ENCODE measurements around the gene KBTBD12. TPM values are rescaled to one million over a fixed set of nuclear protein-coding genes. Genes with fewer than 3 reads are reported as not detected.

The KBTBD12 gene
- total and polyA plus RNA-seq, 4 donors, result 0.02 to 0.89 (median 0.08) TPM; not detected in 1

DNA sequence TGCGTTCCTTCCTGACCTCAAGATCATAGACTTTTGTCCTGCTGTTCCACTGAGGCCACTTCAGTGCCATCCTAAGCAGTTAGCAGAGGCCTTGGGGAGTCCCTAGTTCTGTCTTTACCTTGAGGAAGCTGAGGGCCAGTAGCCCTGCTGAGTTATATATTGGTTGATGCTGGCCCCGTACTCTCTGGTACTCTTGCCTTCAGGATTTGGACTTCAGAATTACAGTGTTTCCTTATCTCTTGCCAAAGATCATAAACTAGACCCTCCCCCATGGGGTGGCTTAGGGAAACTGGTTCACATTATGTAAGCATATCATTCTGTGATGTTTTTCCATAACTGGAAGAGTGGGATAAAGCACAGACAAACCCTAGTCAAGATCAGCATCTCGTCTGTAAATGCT lies 33.2 kb downstream of the KBTBD12 start:
- Histone ChIP-seq H3K27ac (ENCODE audit: low read depth in 1 of 2, low read length in 2 of 2) (no peak overlapping the region), H3K27me3 (ENCODE audit: control insufficient read depth in 4 of 4, insufficient read depth in 4 of 4, low read length in 3 of 4) (no peaks in the 10 kb centered on the region), H3K36me3 (ENCODE audit: control insufficient read depth in 4 of 4, insufficient read depth in 3 of 4, low read depth in 1 of 4, low read length in 3 of 4) (no peaks in the 10 kb centered on the region), H3K4me1 (ENCODE audit: control insufficient read depth in 4 of 4, insufficient read depth in 4 of 4, low read length in 3 of 4) (no peaks in the 10 kb centered on the region), H3K9ac (ENCODE audit: low read depth in 1 of 2, low read length in 2 of 2) (no peak overlapping the region), H3K9me3 (ENCODE audit: control insufficient read depth in 4 of 4, low read length in 3 of 4) (no peaks in the 10 kb centered on the region), H3K4me3 (ENCODE audit: low read depth in 1 of 3, low read length in 3 of 3) (no peak overlapping the region)
- TF ChIP-seq HNF4A (conservative IDR thresholded peaks at IDR 0.05) (no peak), YY1 (IDR thresholded peaks at IDR 0.05) (no peak), RAD21 (IDR thresholded peaks at IDR 0.05) (no peak), JUND (IDR thresholded peaks at IDR 0.05) (no peak), EGR1 (IDR thresholded peaks at IDR 0.05; ENCODE audit: low read depth in 2 of 2) (no peak), GABPA (IDR thresholded peaks at IDR 0.05 in 1 of 2, conservative IDR thresholded peaks at IDR 0.05 in 1 of 2) (no peak), ZBTB33 (IDR thresholded peaks at IDR 0.05) (no peak), REST (IDR thresholded peaks at IDR 0.05) (no peak), FOXA2 (IDR thresholded peaks at IDR 0.05) (no peak), ATF3 (IDR thresholded peaks at IDR 0.05) (no peak), FOXA1 (IDR thresholded peaks at IDR 0.05) (no peak), NR2F2 (IDR thresholded peaks at IDR 0.05) (no peak), SP1 (IDR thresholded peaks at IDR 0.05) (no peak)
- TF ChIP-seq, protein P1, sequence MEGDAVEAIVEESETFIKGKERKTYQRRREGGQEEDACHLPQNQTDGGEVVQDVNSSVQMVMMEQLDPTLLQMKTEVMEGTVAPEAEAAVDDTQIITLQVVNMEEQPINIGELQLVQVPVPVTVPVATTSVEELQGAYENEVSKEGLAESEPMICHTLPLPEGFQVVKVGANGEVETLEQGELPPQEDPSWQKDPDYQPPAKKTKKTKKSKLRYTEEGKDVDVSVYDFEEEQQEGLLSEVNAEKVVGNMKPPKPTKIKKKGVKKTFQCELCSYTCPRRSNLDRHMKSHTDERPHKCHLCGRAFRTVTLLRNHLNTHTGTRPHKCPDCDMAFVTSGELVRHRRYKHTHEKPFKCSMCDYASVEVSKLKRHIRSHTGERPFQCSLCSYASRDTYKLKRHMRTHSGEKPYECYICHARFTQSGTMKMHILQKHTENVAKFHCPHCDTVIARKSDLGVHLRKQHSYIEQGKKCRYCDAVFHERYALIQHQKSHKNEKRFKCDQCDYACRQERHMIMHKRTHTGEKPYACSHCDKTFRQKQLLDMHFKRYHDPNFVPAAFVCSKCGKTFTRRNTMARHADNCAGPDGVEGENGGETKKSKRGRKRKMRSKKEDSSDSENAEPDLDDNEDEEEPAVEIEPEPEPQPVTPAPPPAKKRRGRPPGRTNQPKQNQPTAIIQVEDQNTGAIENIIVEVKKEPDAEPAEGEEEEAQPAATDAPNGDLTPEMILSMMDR (IDR thresholded peaks at IDR 0.05; ENCODE audit: low read depth, low read length, missing input control), result no peak
- TF ChIP-seq, protein P2, sequence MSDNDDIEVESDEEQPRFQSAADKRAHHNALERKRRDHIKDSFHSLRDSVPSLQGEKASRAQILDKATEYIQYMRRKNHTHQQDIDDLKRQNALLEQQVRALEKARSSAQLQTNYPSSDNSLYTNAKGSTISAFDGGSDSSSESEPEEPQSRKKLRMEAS (IDR thresholded peaks at IDR 0.05), result no peak
- DNase-seq (ENCODE audit: low spot score), result no peak
- 79% methylated on average over 3 of the region's 3 CpGs for WGBS

DNA sequence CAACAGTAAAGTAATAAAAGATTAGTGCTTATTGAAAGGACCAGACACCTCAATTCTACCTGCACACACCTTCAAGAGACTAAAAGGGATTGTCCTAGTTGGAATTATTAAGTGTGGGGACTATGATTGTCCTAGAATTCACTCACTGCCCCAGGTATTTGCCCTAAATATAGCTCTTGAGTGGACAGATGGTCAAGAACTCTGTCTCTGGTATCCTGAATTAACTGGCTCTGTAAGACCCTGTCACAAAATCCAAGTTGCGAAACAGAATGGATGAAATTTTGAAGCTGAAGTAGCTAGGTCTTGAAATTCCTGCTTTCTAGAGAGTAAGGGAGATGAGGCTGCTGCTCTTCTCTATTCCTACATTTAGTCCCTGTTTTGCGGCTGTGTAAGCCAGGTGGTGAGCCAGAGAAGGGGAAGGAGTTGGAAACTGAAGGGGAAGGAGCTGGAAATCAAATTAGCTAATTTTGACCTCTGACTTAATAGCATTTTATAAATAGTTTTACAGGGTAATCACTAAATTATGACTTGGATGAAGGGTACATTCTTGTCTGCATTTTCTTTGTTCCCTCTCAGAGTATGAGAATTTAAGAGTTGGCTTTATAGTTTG lies 34.5 kb downstream of the KBTBD12 start:
- H3K27me3 ChIP-seq (ENCODE audit: control insufficient read depth in 4 of 4, insufficient read depth in 4 of 4, low read length in 3 of 4), result no peaks in the 10 kb centered on the region
- no peak overlapping the region for H3K27ac ChIP-seq (ENCODE audit: low read depth in 1 of 2, low read length in 2 of 2)
- H3K36me3 ChIP-seq (ENCODE audit: control insufficient read depth in 4 of 4, insufficient read depth in 3 of 4, low read depth in 1 of 4, low read length in 3 of 4), result no peaks in the 10 kb centered on the region
- DNase-seq (ENCODE audit: low spot score), result no peak
- no peak overlapping the region for H3K4me3 ChIP-seq (ENCODE audit: low read depth in 1 of 3, low read length in 3 of 3)
- 97% methylated on average over 2 of the region's 2 CpGs for WGBS
- no peaks in the 10 kb centered on the region for H3K4me1 ChIP-seq (ENCODE audit: control insufficient read depth in 4 of 4, insufficient read depth in 4 of 4, low read length in 3 of 4)
- H3K9me3 ChIP-seq (ENCODE audit: control insufficient read depth in 4 of 4, low read length in 3 of 4), result no peaks in the 10 kb centered on the region
- no peak overlapping the region for H3K9ac ChIP-seq (ENCODE audit: low read depth in 1 of 2, low read length in 2 of 2)
- TF ChIP-seq NR2F2 (IDR thresholded peaks at IDR 0.05), result no peak
- no peak for TF ChIP-seq RAD21 (IDR thresholded peaks at IDR 0.05)
- no peak for TF ChIP-seq ZBTB33 (IDR thresholded peaks at IDR 0.05)
- no peak for TF ChIP-seq HNF4A (conservative IDR thresholded peaks at IDR 0.05)
- TF ChIP-seq EGR1 (IDR thresholded peaks at IDR 0.05; ENCODE audit: low read depth in 2 of 2), result no peak
- no peak for TF ChIP-seq ATF3 (IDR thresholded peaks at IDR 0.05)
- no peak for TF ChIP-seq REST (IDR thresholded peaks at IDR 0.05)
- no peak for TF ChIP-seq TAF1 (conservative IDR thresholded peaks at IDR 0.05)
- TF ChIP-seq YY1 (IDR thresholded peaks at IDR 0.05), result no peak
- no peak for TF ChIP-seq GABPA (IDR thresholded peaks at IDR 0.05 in 1 of 2, conservative IDR thresholded peaks at IDR 0.05 in 1 of 2)
- TF ChIP-seq SP1 (IDR thresholded peaks at IDR 0.05), result no peak

Data from liver (tissue), 9 donors.